DND-41 (cell line): ENCODE measurements around the gene TMEM115.
"Not testable (repeated sequence)": the region's sequence is repeated elsewhere in the genome, so short reads cannot be mapped to it uniquely, and the experiment has no call there.

Source experiments
- CTCF ChIP-seq: IDR thresholded peaks from 2 replicates; pipeline ENCODE4 v1.5.1; 2012; ENCODE audit warnings: borderline replicate concordance, low read length, moderate library complexity, mild to moderate bottlenecking; ENCODE audit not compliant: poor library complexity, severe bottlenecking; ENCODE audit errors: extremely low read depth
- EZH2 ChIP-seq: IDR thresholded peaks from 3 replicates; pipeline ENCODE4 v1.6.1; 2012; ENCODE audit warnings: borderline replicate concordance, low read depth, mild to moderate bottlenecking, moderate library complexity, low read length, inconsistent platforms; ENCODE audit not compliant: severe bottlenecking

- TF ChIP-seq CTCF, EZH2: not testable (repeated sequence)
Observed at GRCh38 chr3:50312041-50312440, 47.3 kb downstream of the TMEM115 start.
